ENCODE data around the gene CALHM4.

CALHM4 gene, protein sequence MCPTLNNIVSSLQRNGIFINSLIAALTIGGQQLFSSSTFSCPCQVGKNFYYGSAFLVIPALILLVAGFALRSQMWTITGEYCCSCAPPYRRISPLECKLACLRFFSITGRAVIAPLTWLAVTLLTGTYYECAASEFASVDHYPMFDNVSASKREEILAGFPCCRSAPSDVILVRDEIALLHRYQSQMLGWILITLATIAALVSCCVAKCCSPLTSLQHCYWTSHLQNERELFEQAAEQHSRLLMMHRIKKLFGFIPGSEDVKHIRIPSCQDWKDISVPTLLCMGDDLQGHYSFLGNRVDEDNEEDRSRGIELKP

GRCh38 chr6:116553451-116553850 lies at the start of gene CALHM4:
CALHM4 (plus strand) TSS chr6:116553751; CDS start chr6:116553794, 43 bp downstream.
- DNase-seq (ENCODE audit: low read depth, low spot score), result no peak

DNA sequence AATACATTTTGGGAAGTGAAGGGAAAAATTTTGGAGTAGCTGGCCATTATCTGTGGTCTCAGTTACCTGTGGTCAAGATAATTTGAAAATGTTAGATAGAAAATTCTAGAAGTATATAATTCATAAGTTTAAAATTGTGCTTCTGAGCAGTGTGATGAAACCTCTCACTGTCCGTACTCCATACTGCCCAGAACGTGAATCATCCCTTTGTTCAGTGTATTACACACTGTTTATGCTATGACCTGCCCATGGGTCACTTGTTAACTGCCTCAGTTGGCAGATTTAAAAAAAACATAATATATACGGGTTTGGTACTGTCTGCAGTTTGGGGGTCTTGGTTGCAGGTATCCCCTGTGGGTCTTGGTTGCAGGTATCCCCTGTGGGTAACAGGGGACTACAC lies 46.2 kb upstream of the CALHM4 start:
- no peak for DNase-seq (ENCODE audit: low read depth, low spot score)

DNA sequence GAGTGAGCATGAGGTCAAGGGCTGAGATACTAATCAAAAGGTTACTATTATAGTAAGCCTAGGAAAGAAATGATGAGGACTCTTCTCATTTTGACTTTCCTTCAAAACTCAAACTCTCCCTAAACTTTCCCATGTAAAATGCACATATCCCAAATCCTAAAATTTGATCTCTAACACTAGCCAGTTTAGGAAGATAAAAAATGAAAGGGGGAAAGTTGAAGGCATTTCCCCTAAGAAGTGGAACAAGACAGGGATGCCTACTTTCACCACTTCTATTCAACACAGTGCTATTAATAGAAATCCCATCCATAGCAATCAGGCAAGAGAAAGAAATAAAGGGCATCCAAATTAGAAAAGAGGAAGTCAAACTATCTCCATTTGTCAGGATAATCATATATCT lies 45.0 kb upstream of the CALHM4 start:
- DNase-seq (ENCODE audit: low read depth, low spot score), result no peak

DNA sequence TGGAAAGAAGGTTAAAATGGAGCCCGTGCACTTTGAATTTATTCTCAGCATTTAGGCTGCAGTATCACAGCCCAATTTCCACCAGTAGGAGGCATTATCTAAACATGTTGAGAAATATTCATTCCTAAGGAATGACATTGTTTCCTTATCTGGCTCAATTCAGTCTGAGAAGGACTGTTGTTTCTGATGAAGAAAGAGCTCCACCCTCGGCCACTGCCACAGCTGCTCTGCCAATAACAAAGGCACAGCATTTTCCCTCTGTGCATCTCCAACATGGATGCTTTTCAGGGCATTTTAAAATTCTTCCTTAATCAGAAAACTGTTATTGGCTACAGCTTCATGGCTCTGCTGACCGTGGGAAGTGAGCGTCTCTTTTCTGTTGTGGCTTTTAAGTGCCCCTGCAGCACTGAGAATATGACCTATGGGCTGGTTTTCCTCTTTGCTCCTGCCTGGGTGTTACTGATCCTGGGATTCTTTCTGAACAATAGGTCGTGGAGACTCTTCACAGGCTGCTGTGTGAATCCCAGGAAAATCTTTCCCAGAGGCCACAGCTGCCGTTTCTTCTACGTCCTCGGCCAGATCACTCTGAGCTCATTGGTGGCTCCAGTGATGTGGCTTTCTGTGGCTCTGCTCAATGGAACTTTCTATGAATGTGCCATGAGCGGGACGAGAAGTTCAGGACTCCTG lies 42.0 kb upstream of the CALHM4 start, which contains the start of gene CALHM5:
TSS of gene CALHM5 (plus strand) at position 216 of the 687 bp plus-strand sequence. CDS start at position 274, 58 bp downstream.
- DNase-seq (ENCODE audit: low read depth, low spot score), result no peak

DNA sequence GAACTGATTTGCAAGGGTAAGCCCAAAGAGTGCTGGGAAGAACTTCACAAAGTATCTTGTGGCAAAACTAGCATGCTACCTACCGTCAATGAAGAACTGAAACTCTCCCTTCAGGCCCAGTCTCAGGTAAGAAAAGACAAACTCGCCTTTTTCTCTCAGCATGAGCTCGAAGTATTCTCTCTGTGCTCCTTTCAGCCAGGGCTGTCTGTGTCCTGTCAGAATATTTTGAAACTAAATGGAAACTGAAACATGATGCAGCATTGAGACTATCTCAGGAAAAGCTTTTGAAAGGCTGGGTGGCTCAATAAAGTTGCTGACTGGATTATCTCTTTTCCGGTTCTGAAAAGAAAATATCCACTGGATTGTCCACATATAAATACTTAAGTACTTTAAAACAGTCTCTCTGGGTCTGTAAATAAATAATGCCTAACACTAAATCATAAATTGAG lies 41.4 kb upstream of the CALHM4 start:
- DNase-seq (ENCODE audit: low read depth, low spot score), result no peak

DNA sequence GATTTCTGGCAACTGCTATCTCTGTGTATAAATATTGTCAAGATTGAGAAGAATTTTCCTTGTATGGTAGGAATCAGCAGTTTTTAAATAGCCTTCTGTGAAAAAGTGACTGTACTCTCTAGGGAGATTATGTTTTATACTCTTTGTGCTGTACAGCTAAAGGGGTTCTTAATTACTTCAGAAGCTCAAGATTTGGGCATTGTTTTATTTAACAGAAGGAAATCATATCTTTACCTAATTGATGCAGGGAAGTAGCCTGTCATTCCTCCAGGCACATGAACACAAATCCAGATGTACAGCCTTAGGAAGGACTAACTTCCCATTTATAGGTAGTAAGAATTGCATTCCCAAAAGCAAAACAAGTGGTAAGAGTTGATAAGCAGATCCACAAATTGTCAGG lies 40.8 kb upstream of the CALHM4 start:
- no peak for DNase-seq (ENCODE audit: low read depth, low spot score)

- no peak for DNase-seq (ENCODE audit: low read depth, low spot score)
Measured at GRCh38 chr6:116513224-116513875, 40.2 kb upstream of the CALHM4 start.

GRCh38 chr6:116514111-116514510 lies 39.4 kb upstream of the CALHM4 start:
- DNase-seq (ENCODE audit: low read depth, low spot score), result no peak

- no peak for DNase-seq (ENCODE audit: low read depth, low spot score)
Measured at GRCh38 chr6:116515141-116515540, 38.4 kb upstream of the CALHM4 start.

DNA sequence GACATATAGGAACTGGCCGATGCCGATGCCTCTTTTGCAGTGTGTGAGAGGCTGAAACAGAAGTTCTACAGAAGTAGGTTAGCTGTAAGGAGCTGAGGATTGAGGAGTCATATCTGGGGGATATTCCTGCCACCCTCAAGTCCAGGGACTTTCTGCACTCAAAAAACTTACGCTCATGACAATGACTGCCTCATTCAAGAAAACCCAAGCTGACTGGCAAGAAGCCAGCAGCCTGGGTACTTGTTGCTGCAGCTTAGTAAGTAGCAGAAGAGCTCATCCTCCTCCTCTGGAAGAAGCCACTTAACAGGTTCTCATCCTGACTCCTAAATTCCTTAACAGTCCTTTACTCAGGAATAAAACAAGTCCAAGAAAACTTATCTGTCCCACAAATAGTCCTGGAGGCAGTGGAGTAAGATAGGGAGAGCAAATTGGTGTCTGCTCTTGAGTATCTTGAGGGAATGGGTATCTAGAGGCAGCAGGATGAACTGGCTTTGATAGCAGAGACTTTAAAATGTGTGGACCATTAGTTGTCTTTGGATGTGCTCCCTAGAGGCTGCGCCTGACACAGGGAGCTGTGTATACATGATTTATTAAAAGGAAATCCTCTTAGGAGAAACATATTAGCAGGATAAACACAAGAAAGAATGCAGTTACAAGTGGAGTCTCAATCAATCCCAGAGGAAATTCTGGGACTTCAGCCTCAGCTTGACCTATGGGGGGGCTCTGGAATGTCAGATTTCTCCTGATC lies 34.8 kb upstream of the CALHM4 start:
- no peak for DNase-seq (ENCODE audit: low read depth, low spot score)

DNA sequence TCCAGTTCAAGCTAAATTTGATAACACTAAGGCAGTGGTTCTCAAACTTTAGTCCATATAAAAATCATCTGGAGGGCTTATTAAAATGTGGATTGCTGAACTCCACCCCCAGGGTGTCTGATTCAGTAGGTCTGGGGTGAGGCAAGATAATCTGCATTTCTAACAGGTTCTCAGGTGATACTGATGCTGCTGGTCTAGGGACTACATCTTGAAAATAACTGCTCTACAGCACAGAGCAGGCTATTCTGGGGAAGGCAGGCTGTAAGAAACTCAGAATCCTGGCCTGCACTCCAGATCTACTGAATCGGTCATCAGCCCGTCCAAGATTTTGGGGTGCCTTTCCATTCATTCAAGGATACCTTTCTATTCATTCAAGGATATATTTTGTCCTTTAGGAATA lies 30.7 kb upstream of the CALHM4 start:
- DNase-seq (ENCODE audit: low read depth, low spot score), result no peak

- DNase-seq (ENCODE audit: low read depth, low spot score), result no peak
Measured at GRCh38 chr6:116524236-116524635, 29.3 kb upstream of the CALHM4 start.

- no peak for DNase-seq (ENCODE audit: low read depth, low spot score)
Measured at GRCh38 chr6:116528133-116528532, 25.4 kb upstream of the CALHM4 start.

GRCh38 chr6:116528780-116529179 lies 24.8 kb upstream of the CALHM4 start:
- DNase-seq (ENCODE audit: low read depth, low spot score), result no peak

- DNase-seq (ENCODE audit: low read depth, low spot score), result no peak
Measured at GRCh38 chr6:116529466-116530290, 23.9 kb upstream of the CALHM4 start.

- no peak for DNase-seq (ENCODE audit: low read depth, low spot score)
Measured at GRCh38 chr6:116530436-116530835, 23.1 kb upstream of the CALHM4 start.

- DNase-seq (ENCODE audit: low read depth, low spot score), result no peak
Measured at GRCh38 chr6:116531675-116532570, 21.6 kb upstream of the CALHM4 start.

DNA sequence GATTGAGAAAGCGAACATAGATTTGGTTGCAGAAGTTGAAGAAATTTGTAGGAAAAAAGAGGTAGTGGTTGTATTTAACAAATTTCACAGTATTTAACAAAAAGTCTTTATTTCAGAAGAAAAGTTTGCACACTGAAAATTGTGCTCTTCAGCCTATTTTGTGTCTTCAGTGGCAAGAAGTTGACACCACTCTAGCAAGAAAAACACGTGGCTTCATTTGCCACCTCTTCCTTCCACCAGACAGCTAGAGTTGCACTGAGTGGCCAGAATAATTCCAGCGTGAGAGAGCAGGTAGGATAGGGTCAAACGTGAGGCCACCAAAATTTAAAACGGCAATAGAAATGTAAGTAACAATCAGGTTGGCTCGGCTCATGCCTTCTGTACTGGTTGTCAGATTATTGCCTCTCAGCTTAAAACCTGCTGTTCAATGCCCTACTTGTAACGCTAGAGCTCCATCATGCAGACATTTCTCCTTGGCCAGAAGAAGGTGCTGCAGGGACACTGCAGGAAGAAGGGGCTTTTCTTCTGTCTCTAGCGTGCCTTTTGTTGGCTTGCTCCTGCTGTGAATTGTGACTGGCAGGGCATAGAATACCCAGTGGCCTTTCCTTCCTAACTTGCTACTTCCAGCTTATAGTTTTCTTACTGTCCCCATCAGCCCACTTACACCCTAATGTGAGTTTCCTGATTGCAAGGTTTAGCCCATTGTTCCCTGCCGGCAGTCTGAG lies 20.2 kb upstream of the CALHM4 start:
- no peak for DNase-seq (ENCODE audit: low read depth, low spot score)

- no peak for DNase-seq (ENCODE audit: low read depth, low spot score)
Measured at GRCh38 chr6:116535109-116535508, 18.4 kb upstream of the CALHM4 start.
